Keratinocyte (primary cell): ENCODE measurements around the gene TNFAIP8L2. TPM values are rescaled to one million over a fixed set of nuclear protein-coding genes. Genes with fewer than 3 reads are reported as not detected.

ENCODE experiments used
- DNase-seq: peaks from one replicate; pipeline ENCODE4 v3.0.0-alpha.2; 2011; ENCODE audit warnings: low read depth, missing footprints, low spot score
- FAIRE-seq: peaks from 2 replicates; lab custom pipeline; 2011; peaks lifted over from hg19 to GRCh38; lab: Jason Lieb, UNC
- H2AFZ ChIP-seq: 2 replicates; pipeline ENCODE4 v1.6.0; 2012; ENCODE audit warnings: low read length, control low read depth, inconsistent platforms; ENCODE audit not compliant: control insufficient read depth
- H3K27ac ChIP-seq: 2 replicates; pipeline ENCODE4 v1.5.1; 2011; ENCODE audit warnings: low read length; ENCODE audit not compliant: control insufficient read depth, insufficient read depth
- H3K27me3 ChIP-seq: 3 replicates; pipeline ENCODE4 v1.6.0; 2011; ENCODE audit warnings: low read length; ENCODE audit not compliant: control insufficient read depth, insufficient read depth; ENCODE audit errors: extremely low read depth
- H3K36me3 ChIP-seq, 2 experiments: 2 replicates in 1 of 2; 3 replicates in 1 of 2; pipeline ENCODE4 v1.5.1; 2011; ENCODE audit warnings: low read length in 2 of 2, mild to moderate bottlenecking in 1 of 2; ENCODE audit not compliant: control insufficient read depth in 2 of 2, insufficient read depth in 2 of 2; ENCODE audit errors: extremely low read depth in 1 of 2
- H3K4me1 ChIP-seq: 3 replicates; pipeline ENCODE4 v1.5.1; 2011; ENCODE audit warnings: low read length; ENCODE audit not compliant: control insufficient read depth, insufficient read depth; ENCODE audit errors: extremely low read depth
- H3K4me2 ChIP-seq: 3 replicates; pipeline ENCODE4 v1.6.0; 2011; ENCODE audit warnings: low read depth, low read length; ENCODE audit not compliant: control insufficient read depth, insufficient read depth; ENCODE audit errors: extremely low read depth
- H3K4me3 ChIP-seq, 3 experiments: fragments of 200-600 bp in 1 of 3; sonication (generic) in 1 of 3; 2 replicates in 2 of 3; 3 replicates in 1 of 3; pipeline ENCODE4 v1.5.1; 2011 to 2016; ENCODE audit warnings: low read length in 3 of 3, mild to moderate bottlenecking in 3 of 3, control low read depth in 2 of 3, inconsistent platforms in 1 of 3, low read depth in 1 of 3, mixed read lengths in 1 of 3, mixed run types in 1 of 3, moderate library complexity in 1 of 3; ENCODE audit not compliant: control insufficient read depth in 2 of 3, insufficient read depth in 2 of 3; ENCODE audit errors: extremely low read depth in 1 of 3
- H3K79me2 ChIP-seq: 2 replicates; pipeline ENCODE4 v1.6.0; 2012; ENCODE audit warnings: low read length; ENCODE audit not compliant: control insufficient read depth, insufficient read depth
- H3K9ac ChIP-seq: 3 replicates; pipeline ENCODE4 v1.6.0; 2011; ENCODE audit warnings: low read length; ENCODE audit not compliant: control insufficient read depth, insufficient read depth; ENCODE audit errors: extremely low read depth
- H3K9me1 ChIP-seq: 3 replicates; pipeline ENCODE4 v1.6.0; 2011; ENCODE audit warnings: low read length; ENCODE audit not compliant: control insufficient read depth, insufficient read depth; ENCODE audit errors: extremely low read depth
- H3K9me3 ChIP-seq: 2 replicates; pipeline ENCODE4 v1.5.1; 2012; ENCODE audit warnings: low read depth, low read length; ENCODE audit not compliant: control insufficient read depth
- H4K20me1 ChIP-seq: 3 replicates; pipeline ENCODE4 v1.6.0; 2011; ENCODE audit warnings: low read length; ENCODE audit not compliant: control insufficient read depth, insufficient read depth; ENCODE audit errors: extremely low read depth
- EZH2 ChIP-seq: IDR thresholded peaks from one replicate; pipeline ENCODE4 v1.6.1; 2012; ENCODE audit warnings: inconsistent platforms, mild to moderate bottlenecking, low read length, moderate library complexity
- dilution Hi-C: fragments of 300-500 bp; cut with MboI; formaldehyde crosslinking; loops from one replicate; pipeline ENCODE4 v1.7.0; 2020; ENCODE audit warnings: low sequenced_read_pairs; ENCODE audit not compliant: extremely low pct_ligation_motif_present
- polyA plus RNA-seq, 5 experiments: library from polyadenylated mRNA; depleted of rRNA in 3 of 5; stranded (reverse) in 3 of 5; stranded (forward) in 1 of 5; unstranded in 1 of 5; fragments of >200 nt; gene quantifications; 1 replicate in 1 of 5; 2 replicates in 3 of 5; 3 replicates in 1 of 5; pipeline versions ENCODE4 v1.2.1 to v1.2.3, GENCODE V29; 2011 to 2012; ENCODE audit warnings: missing spikeins in 2 of 5, low read depth in 1 of 5, low replicate concordance in 1 of 5
- TF ChIP-seq, protein P1 (sequence below), 3 experiments: IDR thresholded peaks in 1 of 3; conservative IDR thresholded peaks in 1 of 3; optimal IDR thresholded peaks in 1 of 3; 2 replicates in 2 of 3; 3 replicates in 1 of 3; pipeline versions ENCODE3 to v1.5.1; 2011; ENCODE audit warnings: low read length in 3 of 3, mild to moderate bottlenecking in 3 of 3, moderate library complexity in 2 of 3, control low read depth in 1 of 3, inconsistent platforms in 1 of 3; ENCODE audit not compliant: insufficient read depth in 2 of 3; ENCODE audit errors: extremely low read depth in 1 of 3

Gene TNFAIP8L2
- polyA plus RNA-seq, 1 donor (not counting 4 experiments of a cell fraction or from before 2014, with no cell fraction given) = not detected

DNA sequence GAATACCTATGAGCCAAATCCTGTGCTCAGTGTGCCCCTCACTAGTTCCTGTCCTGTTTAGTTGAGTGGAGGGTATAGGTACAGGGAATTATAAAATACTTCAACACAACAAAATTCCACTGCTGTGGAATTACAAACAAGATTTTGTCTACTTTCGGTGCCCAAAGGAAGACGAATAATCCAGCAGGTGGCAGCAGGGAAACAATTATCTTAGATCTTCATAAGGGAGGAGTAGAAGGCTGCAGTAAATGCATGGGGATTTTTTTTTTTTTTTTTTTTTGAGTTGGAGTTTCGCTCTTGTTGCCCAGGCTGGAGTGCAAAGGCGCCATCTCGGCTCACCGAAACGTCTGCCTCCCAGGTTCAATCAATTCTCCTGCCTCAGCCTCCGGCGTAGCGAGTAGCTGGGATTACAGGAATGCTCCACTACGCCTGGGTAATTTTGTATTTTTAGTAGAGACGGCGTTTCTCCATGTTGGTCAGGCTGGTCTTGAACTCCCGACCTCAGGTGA, 39.9 kb downstream of the TNFAIP8L2 start:
- peak overlapping the region; percentile 81 for H3K9ac ChIP-seq
- no peaks in the 10 kb centered on the region for H3K9me1 ChIP-seq
- H3K9me3 ChIP-seq = no peaks in the 10 kb centered on the region
- no peaks in the 10 kb centered on the region for H3K36me3 ChIP-seq
- peak overlapping the region; percentile 94 for H3K27ac ChIP-seq
- peaks cover 24% of the 10 kb centered on the region for H3K79me2 ChIP-seq
- H3K4me3 ChIP-seq = peak overlapping the region in 2 of 3 experiments; percentile 61 to 67
- H4K20me1 ChIP-seq = peaks cover 2% of the 10 kb centered on the region
- peaks cover 31% of the 10 kb centered on the region for H3K4me1 ChIP-seq
- FAIRE-seq = no peak
- TF ChIP-seq EZH2 = no peak
- TF ChIP-seq, protein P1, sequence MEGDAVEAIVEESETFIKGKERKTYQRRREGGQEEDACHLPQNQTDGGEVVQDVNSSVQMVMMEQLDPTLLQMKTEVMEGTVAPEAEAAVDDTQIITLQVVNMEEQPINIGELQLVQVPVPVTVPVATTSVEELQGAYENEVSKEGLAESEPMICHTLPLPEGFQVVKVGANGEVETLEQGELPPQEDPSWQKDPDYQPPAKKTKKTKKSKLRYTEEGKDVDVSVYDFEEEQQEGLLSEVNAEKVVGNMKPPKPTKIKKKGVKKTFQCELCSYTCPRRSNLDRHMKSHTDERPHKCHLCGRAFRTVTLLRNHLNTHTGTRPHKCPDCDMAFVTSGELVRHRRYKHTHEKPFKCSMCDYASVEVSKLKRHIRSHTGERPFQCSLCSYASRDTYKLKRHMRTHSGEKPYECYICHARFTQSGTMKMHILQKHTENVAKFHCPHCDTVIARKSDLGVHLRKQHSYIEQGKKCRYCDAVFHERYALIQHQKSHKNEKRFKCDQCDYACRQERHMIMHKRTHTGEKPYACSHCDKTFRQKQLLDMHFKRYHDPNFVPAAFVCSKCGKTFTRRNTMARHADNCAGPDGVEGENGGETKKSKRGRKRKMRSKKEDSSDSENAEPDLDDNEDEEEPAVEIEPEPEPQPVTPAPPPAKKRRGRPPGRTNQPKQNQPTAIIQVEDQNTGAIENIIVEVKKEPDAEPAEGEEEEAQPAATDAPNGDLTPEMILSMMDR (optimal IDR thresholded peaks at IDR 0.05 in 1 of 3, IDR thresholded peaks at IDR 0.05 in 1 of 3, conservative IDR thresholded peaks at IDR 0.05 in 1 of 3; ENCODE audit: extremely low read depth in 1 of 3, insufficient read depth in 2 of 3, low read length in 3 of 3) = peak; percentile 31 to 62 (median 53)
- H2AFZ ChIP-seq = peak overlapping the region; percentile 49
- dilution Hi-C loops = no loop called here
- H3K4me2 ChIP-seq = peak overlapping the region; percentile 46
- no peaks in the 10 kb centered on the region for H3K27me3 ChIP-seq
- no peak for DNase-seq

DNA sequence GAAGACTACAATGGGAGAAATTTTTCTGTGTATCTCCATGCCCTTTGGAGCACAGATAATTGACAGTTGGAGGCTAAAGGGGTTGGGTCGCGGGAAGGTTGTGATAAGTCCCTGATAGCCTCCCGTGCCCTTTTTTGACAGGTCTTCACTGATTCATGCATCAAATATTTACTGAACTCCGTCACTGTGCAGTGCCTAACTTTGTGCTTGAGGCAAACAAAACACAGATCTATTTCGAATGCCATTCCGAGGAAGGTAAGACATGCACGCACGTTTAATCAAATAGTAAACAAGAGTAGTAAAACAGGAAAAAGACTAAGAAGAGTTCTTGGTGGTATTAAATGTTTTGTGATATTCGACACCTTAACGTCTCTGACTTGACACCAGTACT, 41.4 kb downstream of the TNFAIP8L2 start:
- Histone ChIP-seq H3K9ac (peak overlapping the region; percentile 97), H3K36me3 (peaks cover 3 to 7% of the 10 kb centered on the region in 2 experiments), H4K20me1 (peaks cover 10% of the 10 kb centered on the region), H3K27me3 (no peaks in the 10 kb centered on the region), H3K4me2 (peak overlapping the region; percentile 94), H3K79me2 (peaks cover 40% of the 10 kb centered on the region), H2AFZ (peak overlapping the region; percentile 68), H3K9me1 (peaks cover 3% of the 10 kb centered on the region), H3K4me3 (peak overlapping the region; percentile 95 to 100 (median 99)), H3K9me3 (no peaks in the 10 kb centered on the region), H3K4me1 (peaks cover 40% of the 10 kb centered on the region), H3K27ac (peak overlapping the region; percentile 95)
- DNase-seq = no peak
- dilution Hi-C loops = no loop called here
- FAIRE-seq = no peak
- TF ChIP-seq EZH2 = no peak
- TF ChIP-seq, protein P1 (optimal IDR thresholded peaks at IDR 0.05 in 1 of 3, IDR thresholded peaks at IDR 0.05 in 1 of 3, conservative IDR thresholded peaks at IDR 0.05 in 1 of 3; ENCODE audit: extremely low read depth in 1 of 3, insufficient read depth in 2 of 3, low read length in 3 of 3) = no peak
